H1 (cell line): ENCODE results near the gene TDP2. TPM values are rescaled to one million over a fixed set of nuclear protein-coding genes. Genes with fewer than 3 reads are reported as not detected.

Experiments used
- CTCF ChIA-PET: fragments of 300-600 bp; sonication (Branson Sonifier 250); formaldehyde crosslinking; loops from one replicate; lab custom pipeline; 2021; ENCODE audit not compliant: partially characterized antibody; lab: Charles Lee
- POLR2A ChIA-PET: fragments of 300-600 bp; sonication (Branson Sonifier 250); formaldehyde crosslinking; loops from one replicate; lab custom pipeline; 2021; ENCODE audit warnings: inconsistent platforms; ENCODE audit not compliant: partially characterized antibody; lab: Charles Lee
- DNase-seq, 2 experiments: peaks; one replicate each; pipeline versions ENCODE4 v3.0.0 to v3.0.0-alpha.2; 2010 to 2022; ENCODE audit warnings: low spot score in 2 of 2, low read depth in 1 of 2, mixed read lengths in 1 of 2
- FAIRE-seq: peaks from 2 replicates; lab custom pipeline; 2011; peaks lifted over from hg19 to GRCh38; lab: Jason Lieb, UNC
- H2AFZ ChIP-seq: 2 replicates; pipeline ENCODE4 v1.8.1; 2012; ENCODE audit warnings: low read length, inconsistent platforms
- H2AK5ac ChIP-seq: 2 replicates; pipeline ENCODE4 v1.6.1; 2013; ENCODE audit warnings: low read depth, low read length
- H2BK120ac ChIP-seq: replicated peaks from 2 replicates; pipeline ENCODE3; 2013; ENCODE audit warnings: low read depth, low read length, inconsistent platforms
- H2BK12ac ChIP-seq: 2 replicates; pipeline ENCODE4 v1.6.1; 2013; ENCODE audit warnings: low read depth, low read length
- H2BK15ac ChIP-seq: 2 replicates; pipeline ENCODE4 v1.6.1; 2013; ENCODE audit warnings: low read length
- H2BK20ac ChIP-seq: 2 replicates; pipeline ENCODE4 v1.6.1; 2013; ENCODE audit warnings: low read length
- H2BK5ac ChIP-seq: 2 replicates; pipeline ENCODE4 v1.6.1; 2013; ENCODE audit warnings: low read depth, low read length
- H3K14ac ChIP-seq: 2 replicates; pipeline ENCODE4 v1.6.1; 2013; ENCODE audit warnings: inconsistent platforms; ENCODE audit not compliant: insufficient read length
- H3K18ac ChIP-seq: 2 replicates; pipeline ENCODE4 v1.6.1; 2013; ENCODE audit warnings: low read length; ENCODE audit errors: extremely low read depth
- H3K23ac ChIP-seq: 2 replicates; pipeline ENCODE4 v1.6.1; 2013; ENCODE audit warnings: inconsistent platforms; ENCODE audit not compliant: insufficient read length
- H3K23me2 ChIP-seq: 2 replicates; pipeline ENCODE4 v1.6.1; 2013; ENCODE audit warnings: low read depth, low read length
- H3K27ac ChIP-seq: 2 replicates; pipeline ENCODE4 v1.6.1; 2011; ENCODE audit warnings: low read depth, low read length, inconsistent platforms
- H3K27me3 ChIP-seq, 4 experiments: replicated peaks in 1 of 4; 1 replicate in 1 of 4; 2 replicates in 3 of 4; pipeline versions ENCODE4 v1.6.1 to v1.8.1; 2011 to 2013; ENCODE audit warnings: low read length in 3 of 4, mild to moderate bottlenecking in 3 of 4, inconsistent platforms in 2 of 4, mixed read lengths in 2 of 4, moderate library complexity in 1 of 4; ENCODE audit not compliant: control insufficient read depth in 3 of 4, insufficient read depth in 3 of 4; ENCODE audit errors: extremely low read depth in 1 of 4
- H3K36me3 ChIP-seq, 4 experiments: 2 replicates each; pipeline versions ENCODE4 v1.6.1 to v1.8.1; 2011 to 2013; ENCODE audit warnings: mild to moderate bottlenecking in 4 of 4, low read length in 3 of 4, moderate library complexity in 2 of 4, control low read depth in 1 of 4, inconsistent platforms in 1 of 4; ENCODE audit not compliant: insufficient read depth in 4 of 4, control insufficient read depth in 2 of 4
- H3K4ac ChIP-seq: replicated peaks from 2 replicates; pipeline ENCODE3; 2013; ENCODE audit warnings: low read length, low read depth, mixed read lengths, inconsistent platforms; ENCODE audit not compliant: insufficient read length
- H3K4me1 ChIP-seq, 4 experiments: replicated peaks in 1 of 4; 1 replicate in 1 of 4; 2 replicates in 3 of 4; pipeline versions ENCODE4 v1.6.1 to v1.8.1; 2011 to 2013; ENCODE audit warnings: low read length in 3 of 4, inconsistent platforms in 2 of 4, mixed read lengths in 1 of 4; ENCODE audit not compliant: insufficient read depth in 4 of 4, control insufficient read depth in 3 of 4
- H3K4me2 ChIP-seq, 2 experiments: 2 replicates each; pipeline versions ENCODE4 v1.6.1 to v1.8.1; 2011 to 2013; ENCODE audit warnings: low read depth in 2 of 2, low read length in 2 of 2, control low read depth in 1 of 2, inconsistent platforms in 1 of 2, mild to moderate bottlenecking in 1 of 2; ENCODE audit not compliant: insufficient read depth in 1 of 2
- H3K4me3 ChIP-seq, 4 experiments: fragments of 200-600, 300-600 bp in 1 of 4; sonication (generic), shearing (Covaris generic), sonication (Bioruptor Twin) in 1 of 4; 2 replicates each; pipeline versions ENCODE4 v1.5.1 to v1.8.1; 2011 to 2016; ENCODE audit warnings: low read length in 4 of 4, low read depth in 3 of 4, control low read depth in 2 of 4, inconsistent platforms in 2 of 4, mild to moderate bottlenecking in 2 of 4, mixed read lengths in 1 of 4, moderate library complexity in 1 of 4; ENCODE audit not compliant: insufficient read depth in 2 of 4; ENCODE audit errors: extremely low read depth in 1 of 4
- H3K56ac ChIP-seq: replicated peaks from 2 replicates; pipeline ENCODE3; 2013; ENCODE audit warnings: low read depth, mild to moderate bottlenecking, mixed read lengths, low read length, inconsistent platforms; ENCODE audit not compliant: insufficient read length
- H3K79me1 ChIP-seq: 2 replicates; pipeline ENCODE4 v1.6.1; 2013; ENCODE audit warnings: low read depth, low read length, control low read depth
- H3K79me2 ChIP-seq, 2 experiments: 2 replicates each; pipeline versions ENCODE4 v1.6.1 to v1.8.1; 2012 to 2013; ENCODE audit warnings: low read length in 2 of 2, mild to moderate bottlenecking in 2 of 2, inconsistent platforms in 1 of 2; ENCODE audit not compliant: insufficient read depth in 2 of 2, control insufficient read depth in 1 of 2
- H3K9ac ChIP-seq, 4 experiments: replicated peaks in 1 of 4; 1 replicate in 1 of 4; 2 replicates in 3 of 4; pipeline versions ENCODE4 v1.6.1 to v1.8.1; 2011 to 2013; ENCODE audit warnings: low read depth in 3 of 4, low read length in 3 of 4, control low read depth in 2 of 4, mild to moderate bottlenecking in 2 of 4, moderate library complexity in 2 of 4, inconsistent platforms in 1 of 4; ENCODE audit errors: extremely low read depth in 1 of 4
- H3K9me3 ChIP-seq, 2 experiments: 2 replicates each; pipeline versions ENCODE4 v1.6.1 to v1.8.1; 2012 to 2013; ENCODE audit warnings: mild to moderate bottlenecking in 2 of 2, moderate library complexity in 2 of 2, control low read depth in 1 of 2, inconsistent platforms in 1 of 2, low read depth in 1 of 2, low read length in 1 of 2, mixed read lengths in 1 of 2; ENCODE audit not compliant: insufficient read depth in 2 of 2
- H4K20me1 ChIP-seq, 2 experiments: replicated peaks in 1 of 2; 2 replicates each; pipeline versions ENCODE3 to v1.8.1; 2011 to 2013; ENCODE audit warnings: inconsistent platforms in 2 of 2, low read length in 2 of 2, mild to moderate bottlenecking in 1 of 2; ENCODE audit not compliant: insufficient read depth in 2 of 2, control insufficient read depth in 1 of 2
- H4K5ac ChIP-seq: 2 replicates; pipeline ENCODE4 v1.6.1; 2013; ENCODE audit warnings: low read length, low read depth, mixed read lengths, inconsistent platforms; ENCODE audit not compliant: insufficient read length
- H4K8ac ChIP-seq: 2 replicates; pipeline ENCODE4 v1.8.0; 2013; ENCODE audit warnings: mild to moderate bottlenecking, moderate library complexity, low read length, inconsistent platforms; ENCODE audit not compliant: insufficient read depth; ENCODE audit errors: extremely low read depth
- H4K91ac ChIP-seq: replicated peaks from 2 replicates; pipeline ENCODE3; 2013; ENCODE audit warnings: low read length, mixed read lengths, inconsistent platforms; ENCODE audit not compliant: insufficient read length
- ATF3 ChIP-seq: IDR thresholded peaks from 2 replicates; pipeline ENCODE4 v1.6.1; 2011; ENCODE audit warnings: low read depth, mild to moderate bottlenecking, low read length; ENCODE audit not compliant: insufficient read depth
- JUND ChIP-seq: IDR thresholded peaks from 2 replicates; pipeline ENCODE4 v1.6.1; 2011; ENCODE audit warnings: mild to moderate bottlenecking, improper control_type of control experiment, low read length
- PHF8 ChIP-seq: fragments of 200-600 bp; sonication (generic); conservative IDR thresholded peaks from 2 replicates; pipeline ENCODE4 v1.7.1; 2012; ENCODE audit warnings: low read depth, mild to moderate bottlenecking, inconsistent platforms, low read length, moderate library complexity
- SUZ12 ChIP-seq: fragments of 200-600 bp; sonication (generic); IDR thresholded peaks from 2 replicates; pipeline ENCODE4 v1.6.1; 2012; ENCODE audit warnings: mild to moderate bottlenecking, inconsistent platforms, low read length, moderate library complexity, mixed read lengths
- WGBS, 2 experiments: shearing (Covaris generic) in 1 of 2; methylation state at CpG; one replicate each; pipeline versions ENCODE4 v1.1.6 to v1.1.7; 2013 to 2015; ENCODE audit warnings: low lambda C conversion rate in 2 of 2, mixed read lengths in 2 of 2, inconsistent platforms in 1 of 2, low coverage in 1 of 2, missing lambda C conversion rate in 1 of 2; ENCODE audit not compliant: insufficient replicate concordance in 2 of 2, insufficient coverage in 1 of 2, insufficient read length in 1 of 2; ENCODE audit errors: extremely low coverage in 1 of 2, missing lambda C conversion rate in 1 of 2; 5-methylcytosine and 5-hydroxymethylcytosine counted together
- polyA plus RNA-seq, 7 experiments: library from polyadenylated mRNA; depleted of rRNA in 3 of 7; stranded (reverse) in 5 of 7; unstranded in 2 of 7; fragments of >200 nt in 5 of 7; fragments of 200-250 nt in 2 of 7; gene quantifications; 1 replicate in 5 of 7; 2 replicates in 1 of 7; 4 replicates in 1 of 7; pipeline versions ENCODE4 v1.2.1 to v1.2.3, GENCODE V29; 2011 to 2013; ENCODE audit warnings: missing spikeins in 2 of 7, mixed read lengths in 2 of 7
- total RNA-seq: library from RNA; stranded (reverse); fragmentation: NEBNext Ultra II Directional; extraction: Animal tissue kit (Norgen Biotek cat#: 25700); gene quantifications from 2 replicates; pipeline ENCODE4 v1.2.1, GENCODE V29; 2021

Gene TDP2
- total and polyA plus RNA-seq, 2 of the 8 experiments (the other 6 are each of a cell fraction or from before 2014, with no cell fraction given), result 18.8 to 51.6 TPM

GRCh38 chr6:24672620-24673182 lies 6.0 kb upstream of the TDP2 start:
- Histone ChIP-seq H3K79me2 (peaks cover 0 to 3% of the 10 kb centered on the region in 2 experiments; a peak in 1 of 4 replicates), H2BK15ac (no peak overlapping the region), H3K9me3 (peaks cover 27 to 37% of the 10 kb centered on the region in 2 experiments), H2BK5ac (no peak overlapping the region), H3K56ac (no peak overlapping the region), H4K5ac (no peak overlapping the region), H2AK5ac (no peak overlapping the region), H4K91ac (no peak overlapping the region), H3K79me1 (peaks cover 3% of the 10 kb centered on the region; the same call in 1 of the 2 replicates), H2BK12ac (no peak overlapping the region), H2BK20ac (no peak overlapping the region), H3K23me2 (no peaks in the 10 kb centered on the region), H3K14ac (no peak overlapping the region), H3K4me1 (no peaks in the 10 kb centered on the region; a peak in 1 of 7 replicates), H3K27ac (no peak overlapping the region), H3K36me3 (peaks cover 0 to 29% (median 12%) of the 10 kb centered on the region in 4 experiments; a peak in 3 of 8 replicates), H3K9ac (no peak overlapping the region), H4K20me1 (no peaks in the 10 kb centered on the region), H2BK120ac (no peak overlapping the region), H3K18ac (no peak overlapping the region), H2AFZ (no peak overlapping the region), H3K27me3 (no peaks in the 10 kb centered on the region), H3K4me2 (no peak overlapping the region), H4K8ac (no peak overlapping the region), H3K4ac (no peak overlapping the region), H3K23ac (no peak overlapping the region), H3K4me3 (no peak overlapping the region)
- DNase-seq (no peak), FAIRE-seq (no peak)
- TF ChIP-seq ATF3 (no peak), SUZ12 (no peak), JUND (no peak), PHF8 (no peak)
- POLR2A ChIA-PET, result no interaction called here
- 93% methylated on average over 6 of the region's 6 CpGs; no CpG with 5 or more reads in 1 of the 2 experiments for WGBS, 2 experiments
- CTCF ChIA-PET, result interaction anchor here (0.7 to 1.2 kb wide), 3 partner anchors 8 to 88 kb away, joined by 3 read pairs; no protein-coding TSS in a partner anchor
